Kasumi-1 (cell line): ENCODE results near the gene ENDOG.
A peak's percentile ranks its signal among the peaks of the same experiment; 100 is the strongest.
"Not testable (repeated sequence)": the region's sequence is repeated elsewhere in the genome, so short reads cannot be mapped to it uniquely, and the experiment has no call there.

Experiments used
- DNase-seq, 2 experiments: peaks; one replicate each; lab custom pipeline; 2025; lab: John Stamatoyannopoulos, UW

ENDOG gene

GRCh38 chr9:128828719-128829452 is 10.6 kb downstream of the ENDOG start:
- DNase-seq: no peak

DNA sequence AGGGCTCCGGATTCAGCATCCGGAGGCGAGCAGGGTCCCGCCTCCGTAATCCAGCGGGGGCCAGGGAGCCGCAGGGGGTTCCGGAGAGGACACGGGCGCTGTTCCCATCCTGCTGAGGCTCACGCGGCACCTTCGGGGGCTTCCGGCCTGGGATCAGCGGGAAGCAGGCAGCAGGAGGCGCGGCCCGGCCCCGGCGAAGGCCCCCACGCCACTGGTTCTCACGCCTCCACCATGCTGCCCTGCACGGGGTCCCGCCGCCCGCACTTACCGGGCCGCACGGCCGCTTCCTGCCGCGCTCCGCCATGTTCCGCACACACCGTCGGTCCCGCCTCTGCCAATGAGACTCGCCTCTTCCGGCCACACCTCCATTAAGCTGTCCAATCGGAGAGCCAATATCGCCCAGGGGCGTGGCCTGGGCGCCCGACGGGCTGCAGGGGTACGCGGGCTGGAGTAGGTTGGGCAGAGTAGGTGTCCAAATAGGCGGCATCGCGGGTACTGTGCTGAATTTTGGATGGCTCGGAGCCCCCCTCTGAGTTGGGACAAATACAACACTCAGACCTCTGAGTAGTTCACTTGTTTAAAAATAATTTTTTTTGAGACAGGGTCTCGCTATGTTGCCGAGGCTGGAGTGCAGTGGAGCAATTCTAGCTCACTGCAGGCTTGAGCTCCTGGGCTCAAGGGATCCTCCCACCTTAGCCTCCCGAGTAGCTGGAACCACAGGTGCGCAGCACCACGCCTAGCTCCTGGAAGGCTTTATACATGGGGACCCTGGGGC is 11.4 kb downstream of the ENDOG start, which contains the start of gene SPOUT1:
Gene SPOUT1, minus strand, starts transcription at position 318 of the 775 bp plus-strand sequence. Its CDS starts 14 bp downstream, at position 304.
- DNase-seq: peak; percentile 95

GRCh38 chr9:128833696-128834095 is 15.4 kb downstream of the ENDOG start:
- DNase-seq: no peak

- DNase-seq: no peak
Observed at GRCh38 chr9:128835246-128836210, 17.2 kb downstream of the ENDOG start.

GRCh38 chr9:128836509-128837145 is 18.3 kb downstream of the ENDOG start:
- no peak for DNase-seq

- DNase-seq: no peak
Observed at GRCh38 chr9:128838338-128838737, 20.0 kb downstream of the ENDOG start.

DNA sequence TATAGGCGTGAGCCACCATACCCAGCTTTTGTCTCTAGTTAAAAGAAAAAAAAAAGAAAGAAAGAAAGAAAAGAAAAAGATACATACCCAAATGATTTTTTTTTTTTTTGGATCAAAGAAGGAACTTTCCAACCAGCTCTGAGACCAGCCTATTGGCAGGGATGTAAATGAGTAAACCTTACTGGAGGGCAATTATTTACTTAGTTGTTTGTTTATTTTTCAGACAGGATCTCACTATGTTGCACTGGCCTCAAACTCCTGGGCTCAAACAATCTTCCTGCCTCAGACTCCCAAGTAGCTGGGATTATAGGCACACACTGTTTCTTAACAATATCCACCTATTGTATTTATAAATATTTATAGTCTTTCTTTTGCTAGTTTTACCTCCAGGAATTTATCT is 22.2 kb downstream of the ENDOG start:
- DNase-seq: no peak

GRCh38 chr9:128841694-128842492 is 23.6 kb downstream of the ENDOG start:
- no peak for DNase-seq

DNA sequence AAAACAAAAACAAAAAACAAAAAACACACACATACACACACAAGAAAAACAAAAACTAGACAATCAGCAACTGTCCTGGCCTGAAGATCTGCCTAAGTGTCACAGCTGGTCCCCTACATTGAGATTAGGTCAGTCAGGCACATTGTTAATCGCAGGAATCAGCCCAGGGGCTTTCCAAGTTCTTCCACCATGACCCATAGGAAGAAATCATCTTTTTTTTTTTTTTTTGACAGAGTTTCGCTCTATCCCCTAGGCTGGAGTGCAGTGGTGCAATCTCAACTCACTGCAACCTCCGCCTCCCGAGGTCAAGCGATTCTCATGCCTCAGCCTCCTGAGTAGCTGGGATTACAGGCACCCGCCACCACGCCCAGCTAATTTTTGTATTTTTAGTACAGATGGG is 24.9 kb downstream of the ENDOG start:
- not testable (repeated sequence) for DNase-seq

DNA sequence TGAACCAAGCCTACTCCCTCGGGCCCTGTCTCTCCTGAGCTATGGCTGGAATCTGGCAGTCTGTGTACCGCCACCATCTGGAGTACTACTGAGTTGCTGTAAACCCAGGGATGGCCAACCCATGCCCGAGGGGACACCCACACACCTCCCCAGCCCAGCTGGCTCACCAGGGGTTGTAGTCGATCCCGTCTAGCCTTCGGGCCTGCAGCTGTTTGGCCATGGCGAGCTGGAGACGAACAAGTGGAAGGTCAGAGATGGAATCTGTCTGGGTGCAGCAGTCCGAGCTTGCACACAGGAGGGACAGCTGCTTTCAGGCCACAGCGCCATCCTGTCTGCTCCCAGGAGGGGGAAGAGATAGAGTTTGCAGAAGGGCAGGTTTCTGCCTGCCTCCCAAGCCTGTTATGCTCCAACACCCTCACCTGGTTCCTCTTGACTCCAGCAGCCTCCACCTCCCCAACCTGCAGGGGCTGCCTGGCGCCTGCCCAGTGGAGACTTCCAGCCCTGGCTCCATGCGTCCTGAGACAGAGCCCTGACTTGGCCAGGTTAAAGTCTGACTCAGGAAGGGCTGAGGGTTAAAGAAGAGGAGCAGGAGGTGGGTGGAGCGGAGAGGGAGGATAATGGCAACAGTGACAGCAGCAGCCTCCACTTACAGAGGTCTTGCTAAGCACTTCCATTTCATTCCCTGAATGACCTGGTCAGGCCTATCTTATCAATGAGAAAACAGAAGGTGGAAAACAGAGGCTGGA is 27.1 kb downstream of the ENDOG start:
- DNase-seq: no peak

- DNase-seq: no peak
Observed at GRCh38 chr9:128846680-128847030, 28.4 kb downstream of the ENDOG start.

DNA sequence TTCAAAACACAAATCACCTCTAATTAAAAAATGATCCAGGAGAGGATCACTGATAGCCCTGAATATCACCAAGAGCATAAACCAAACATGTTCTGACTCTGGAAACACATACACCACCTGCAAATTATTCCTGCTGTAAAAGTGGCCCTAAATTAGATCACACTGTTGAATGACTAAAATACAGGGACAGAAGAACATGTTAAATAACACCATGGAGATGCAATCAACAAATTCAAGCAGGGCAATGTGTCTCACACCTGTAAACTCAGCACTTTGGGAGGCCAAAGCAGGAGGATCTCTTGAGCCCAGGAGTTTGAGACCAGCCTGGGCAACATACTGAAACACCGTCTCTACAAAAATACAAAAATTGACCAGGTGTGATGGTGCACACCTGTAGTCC is 29.5 kb downstream of the ENDOG start:
- DNase-seq: no peak

GRCh38 chr9:128851024-128851423 is 32.7 kb downstream of the ENDOG start:
- DNase-seq: not testable (repeated sequence)

GRCh38 chr9:128851779-128852600 is 33.7 kb downstream of the ENDOG start:
- peak; percentile 44 to 71 for DNase-seq

DNA sequence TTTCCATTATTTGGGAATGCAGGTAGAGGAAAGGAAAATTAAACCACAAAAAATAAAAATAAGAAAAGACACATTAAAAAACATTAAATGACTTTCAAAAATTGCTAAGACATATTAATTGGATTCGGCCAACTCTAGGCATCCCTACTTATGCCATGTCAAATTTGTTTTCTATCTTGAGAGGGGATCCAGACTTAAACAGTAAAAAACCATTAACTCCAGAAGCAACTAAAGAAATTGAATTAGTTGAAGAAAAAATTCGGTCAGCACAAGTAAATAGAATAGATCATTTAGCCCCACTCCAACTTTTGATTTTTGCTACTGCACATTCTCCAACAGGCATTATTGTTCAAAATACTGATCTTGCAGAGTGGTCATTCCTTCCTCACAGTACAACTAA is 34.3 kb downstream of the ENDOG start:
- not testable (repeated sequence) for DNase-seq

DNA sequence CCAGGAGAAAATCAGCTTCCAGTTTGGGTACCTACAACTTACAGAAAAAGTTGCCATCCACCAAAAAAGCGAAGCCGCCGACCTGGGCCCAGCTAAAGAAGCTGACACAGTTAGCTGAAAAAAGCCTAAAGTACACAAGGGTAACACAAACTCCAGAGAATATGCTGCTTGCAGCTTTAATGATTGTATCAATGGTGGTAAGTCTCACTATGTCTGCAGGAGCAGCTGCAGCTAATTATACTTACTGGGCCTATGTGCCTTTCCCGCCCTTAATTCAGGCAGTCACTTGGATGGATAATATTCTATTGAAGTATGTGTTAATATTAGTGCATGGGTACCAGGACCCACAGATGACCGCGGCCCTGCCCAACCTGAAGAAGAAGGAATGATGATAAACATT is 36.2 kb downstream of the ENDOG start:
- DNase-seq: not testable (repeated sequence)

DNA sequence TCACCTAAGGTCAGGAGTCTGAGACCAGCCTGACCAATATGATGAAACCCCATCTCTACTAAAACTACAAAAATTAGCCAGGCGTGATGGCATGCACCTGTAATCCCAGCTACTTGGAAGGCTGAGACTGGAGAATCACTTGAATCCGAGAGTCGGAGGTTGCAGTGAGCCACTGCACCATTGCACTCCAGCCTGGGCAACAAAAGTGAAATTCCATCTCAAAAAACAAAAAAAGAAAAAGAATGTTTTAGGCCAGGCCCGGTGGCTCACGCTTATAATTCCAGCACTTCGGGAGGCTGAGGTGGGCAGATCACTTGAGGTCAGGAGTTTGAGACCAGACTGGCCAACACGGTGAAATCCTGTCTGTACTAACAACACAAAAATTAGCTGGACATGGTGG is 40.2 kb downstream of the ENDOG start:
- not testable (repeated sequence) for DNase-seq

DNA sequence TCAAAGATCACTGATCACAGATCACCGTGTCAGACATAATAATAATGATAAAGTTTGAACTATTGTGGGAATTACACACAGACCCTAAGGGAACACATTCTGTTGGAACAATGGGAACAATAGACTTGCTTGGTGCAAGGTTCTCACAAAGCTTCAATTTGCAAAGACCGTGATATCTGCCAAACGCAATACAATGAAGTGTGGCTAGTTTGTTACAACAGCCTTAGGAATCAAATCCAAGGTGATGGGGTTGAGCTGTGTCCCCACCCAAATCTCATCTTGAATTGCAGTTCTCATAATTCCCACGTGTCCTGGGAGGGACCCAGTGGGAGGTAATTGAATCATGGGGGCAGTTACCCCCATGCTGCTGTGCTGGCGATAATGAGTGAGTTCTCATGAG is 42.6 kb downstream of the ENDOG start:
- no peak for DNase-seq

- DNase-seq: no peak
Observed at GRCh38 chr9:128861501-128861900, 43.2 kb downstream of the ENDOG start.
